Fibroblast of lung (primary cell): ENCODE data around the gene ZFP91. TPM values are rescaled to one million over a fixed set of nuclear protein-coding genes. Genes with fewer than 3 reads are reported as not detected.

Experiments used
- DNase-seq, 2 donors: peaks; one replicate each; pipeline versions ENCODE4 v3.0.0 to v3.0.0-alpha.2; 2010; ENCODE audit warnings: low read depth in 2 of 2
- H2AFZ ChIP-seq: 2 replicates; pipeline ENCODE4 v1.5.1; 2012; ENCODE audit warnings: low read length, control low read depth, inconsistent platforms
- H3K27ac ChIP-seq: 2 replicates; pipeline ENCODE4 v1.5.1; 2011; ENCODE audit warnings: low read length, control low read depth; ENCODE audit not compliant: insufficient read depth
- H3K27me3 ChIP-seq: 2 replicates; pipeline ENCODE4 v1.5.1; 2011; ENCODE audit warnings: mild to moderate bottlenecking, low read length; ENCODE audit not compliant: control insufficient read depth, insufficient read depth
- H3K36me3 ChIP-seq: 2 replicates; pipeline ENCODE4 v1.5.1; 2011; ENCODE audit warnings: low read length; ENCODE audit not compliant: control insufficient read depth, insufficient read depth
- H3K4me1 ChIP-seq: 2 replicates; pipeline ENCODE4 v1.5.1; 2011; ENCODE audit warnings: low read length; ENCODE audit not compliant: control insufficient read depth, insufficient read depth; ENCODE audit errors: extremely low read depth
- H3K4me2 ChIP-seq: 2 replicates; pipeline ENCODE4 v1.5.1; 2011; ENCODE audit warnings: low read length, control low read depth; ENCODE audit not compliant: insufficient read depth; ENCODE audit errors: extremely low read depth
- H3K4me3 ChIP-seq, 4 experiments: fragments of 200-600 bp in 1 of 4; sonication (generic) in 1 of 4; replicated peaks in 1 of 4; 2 replicates each; pipeline ENCODE4 v1.5.1; 2011 to 2016; ENCODE audit warnings: low read length in 4 of 4, low read depth in 3 of 4, mild to moderate bottlenecking in 3 of 4, control low read depth in 2 of 4, inconsistent platforms in 1 of 4, mixed read lengths in 1 of 4; ENCODE audit not compliant: insufficient read depth in 1 of 4; ENCODE audit errors: control extremely low read depth in 1 of 4
- H3K79me2 ChIP-seq: 2 replicates; pipeline ENCODE4 v1.5.1; 2012; ENCODE audit warnings: mild to moderate bottlenecking, low read length, inconsistent platforms; ENCODE audit not compliant: control insufficient read depth, insufficient read depth
- H3K9ac ChIP-seq: 2 replicates; pipeline ENCODE4 v1.5.1; 2011; ENCODE audit warnings: mild to moderate bottlenecking, low read length, control low read depth; ENCODE audit not compliant: insufficient read depth
- H3K9me3 ChIP-seq: 2 replicates; pipeline ENCODE4 v1.5.1; 2012; ENCODE audit warnings: low read depth, low read length; ENCODE audit not compliant: control insufficient read depth, insufficient read depth
- H4K20me1 ChIP-seq: 2 replicates; pipeline ENCODE4 v1.5.1; 2011; ENCODE audit warnings: low read length; ENCODE audit not compliant: control insufficient read depth, insufficient read depth; ENCODE audit errors: extremely low read depth
- CTCF ChIP-seq, 2 donors: IDR thresholded peaks in 1 of 2; conservative IDR thresholded peaks in 1 of 2; 1 replicate in 1 of 2; 2 replicates in 1 of 2; pipeline ENCODE4 v1.5.1; 2011 to 2012; ENCODE audit warnings: low read length in 2 of 2, control low read depth in 1 of 2, inconsistent platforms in 1 of 2, low read depth in 1 of 2, mild to moderate bottlenecking in 1 of 2
- EZH2 ChIP-seq: IDR thresholded peaks from 2 replicates; pipeline ENCODE4 v1.5.1; 2012; ENCODE audit warnings: low read length, control low read depth, mild to moderate bottlenecking; ENCODE audit errors: missing control alignments
- polyA plus RNA-seq, 2 donors: library from polyadenylated mRNA; depleted of rRNA in 1 of 2; stranded (reverse) in 1 of 2; unstranded in 1 of 2; fragments of >200 nt; gene quantifications; 2 replicates each; pipeline ENCODE4 v1.2.1, GENCODE V29; 2011 to 2012; ENCODE audit warnings: missing spikeins in 1 of 2
- total RNA-seq: library from RNA; depleted of rRNA; stranded (reverse); fragments of >200 nt; gene quantifications from 2 replicates; pipeline ENCODE4 v1.2.1, GENCODE V29; 2014

The ZFP91 gene
- total and polyA plus RNA-seq, 2 donors (not counting 1 experiment from before 2014, with no cell fraction given) = 50.2 to 56.9 TPM

DNA sequence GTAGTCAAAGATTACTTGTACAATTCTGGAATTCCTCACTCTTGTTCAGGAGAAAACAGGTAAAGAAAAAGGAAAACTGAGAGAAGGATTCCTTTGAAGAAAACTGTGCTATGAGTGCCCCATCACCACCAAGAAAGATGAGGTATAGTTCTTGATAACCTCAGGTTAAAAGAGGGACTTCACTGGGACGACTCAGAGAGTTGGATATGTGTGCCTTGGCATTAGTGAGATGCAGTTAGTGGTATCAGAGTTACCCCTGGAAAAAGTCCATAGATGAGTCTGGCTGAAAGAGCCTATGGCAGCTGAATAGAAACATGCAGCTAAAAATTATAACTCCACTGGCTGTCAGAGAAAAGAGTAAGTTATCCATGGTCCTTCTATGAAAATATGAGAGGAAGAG, 32.0 kb upstream of the ZFP91 start:
- Histone ChIP-seq H4K20me1 (no peaks in the 10 kb centered on the region), H3K9me3 (no peaks in the 10 kb centered on the region), H3K27ac (no peak overlapping the region), H3K4me3 (no peak overlapping the region), H3K36me3 (peaks cover 2% of the 10 kb centered on the region), H3K4me1 (no peaks in the 10 kb centered on the region), H3K79me2 (no peaks in the 10 kb centered on the region), H2AFZ (no peak overlapping the region), H3K27me3 (no peaks in the 10 kb centered on the region), H3K9ac (no peak overlapping the region), H3K4me2 (no peak overlapping the region)
- TF ChIP-seq CTCF (conservative IDR thresholded peaks at IDR 0.05 in 1 of 2, IDR thresholded peaks at IDR 0.05 in 1 of 2; ENCODE audit: low read depth in 1 of 2, low read length in 2 of 2) (no peak), EZH2 (no peak)
- no peak for DNase-seq

GRCh38 chr11:58549644-58550043, 29.2 kb upstream of the ZFP91 start:
- Histone ChIP-seq H3K36me3 (peaks cover 4% of the 10 kb centered on the region), H3K9me3 (no peaks in the 10 kb centered on the region)
- TF ChIP-seq EZH2 (no peak), CTCF (conservative IDR thresholded peaks at IDR 0.05 in 1 of 2, IDR thresholded peaks at IDR 0.05 in 1 of 2; ENCODE audit: low read depth in 1 of 2, low read length in 2 of 2) (no peak)

DNA sequence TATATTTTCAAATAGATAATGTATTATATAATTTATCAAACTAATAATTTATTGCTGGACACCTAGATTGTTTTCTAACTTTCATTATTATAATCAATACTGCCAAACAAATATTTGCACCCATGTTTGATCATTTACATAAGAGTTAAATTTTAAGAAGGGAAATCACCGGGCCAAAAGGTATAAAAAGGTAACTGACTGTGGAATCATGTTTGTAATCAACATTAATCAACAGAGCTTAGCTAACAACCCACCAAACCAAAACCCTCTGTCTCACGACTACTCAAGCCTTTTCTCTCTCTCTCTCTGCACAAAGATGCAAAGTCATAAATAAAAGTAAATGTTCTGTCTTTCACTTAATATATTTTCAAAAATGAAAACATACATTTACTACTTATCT, 18.0 kb upstream of the ZFP91 start:
- H3K9ac ChIP-seq = no peak overlapping the region
- TF ChIP-seq CTCF (conservative IDR thresholded peaks at IDR 0.05 in 1 of 2, IDR thresholded peaks at IDR 0.05 in 1 of 2; ENCODE audit: low read depth in 1 of 2, low read length in 2 of 2) (no peak), EZH2 (no peak)
- no peaks in the 10 kb centered on the region for H3K79me2 ChIP-seq
- no peak overlapping the region for H3K27ac ChIP-seq
- H3K4me1 ChIP-seq = no peaks in the 10 kb centered on the region
- no peaks in the 10 kb centered on the region for H3K9me3 ChIP-seq
- DNase-seq = no peak
- H2AFZ ChIP-seq = no peak overlapping the region
- H3K4me3 ChIP-seq = no peak overlapping the region
- H3K36me3 ChIP-seq = no peaks in the 10 kb centered on the region
- no peak overlapping the region for H3K4me2 ChIP-seq
- no peaks in the 10 kb centered on the region for H3K27me3 ChIP-seq
- no peaks in the 10 kb centered on the region for H4K20me1 ChIP-seq

More at GRCh38 chr11:58549644-58550043, 29.2 kb upstream of the ZFP91 start:
- no peak for DNase-seq
- H3K27ac ChIP-seq = no peak overlapping the region
- H3K9ac ChIP-seq = no peak overlapping the region
- H3K4me3 ChIP-seq = no peak overlapping the region
- H3K79me2 ChIP-seq = no peaks in the 10 kb centered on the region
- H3K4me2 ChIP-seq = no peak overlapping the region
- no peak overlapping the region for H2AFZ ChIP-seq
- no peaks in the 10 kb centered on the region for H4K20me1 ChIP-seq
- no peaks in the 10 kb centered on the region for H3K4me1 ChIP-seq
- no peaks in the 10 kb centered on the region for H3K27me3 ChIP-seq
